Inflammatory macrophage treated with lipopolysaccharide for 4 hours (primary cell): ENCODE measurements around the gene CCDC158.
"Not testable (repeated sequence)": the region's sequence is repeated elsewhere in the genome, so short reads cannot be mapped to it uniquely, and the experiment has no call there.

Experiments
- DNase-seq: peaks from one replicate; pipeline ENCODE4 v3.0.0-alpha.2; 2020

CCDC158 gene

GRCh38 chr4:76420762-76421581 is at the start of gene CCDC158:
TSS of gene CCDC158 (minus strand) at chr4:76421141. CDS start at chr4:76403207, 17,934 bp downstream.
- DNase-seq = no peak

GRCh38 chr4:76470532-76470931 is 49.6 kb upstream of the CCDC158 start:
- DNase-seq = no peak

GRCh38 chr4:76470064-76470463 is 49.1 kb upstream of the CCDC158 start:
- no peak for DNase-seq

GRCh38 chr4:76463568-76463967 is 42.6 kb upstream of the CCDC158 start:
- DNase-seq = no peak

- DNase-seq = no peak
Observed at GRCh38 chr4:76459291-76459723, 38.4 kb upstream of the CCDC158 start.

- no peak for DNase-seq
Observed at GRCh38 chr4:76458825-76459224, 37.9 kb upstream of the CCDC158 start.

- DNase-seq = no peak
Observed at GRCh38 chr4:76458297-76458696, 37.4 kb upstream of the CCDC158 start.

- DNase-seq = no peak
Observed at GRCh38 chr4:76457885-76458284, 36.9 kb upstream of the CCDC158 start.

DNA sequence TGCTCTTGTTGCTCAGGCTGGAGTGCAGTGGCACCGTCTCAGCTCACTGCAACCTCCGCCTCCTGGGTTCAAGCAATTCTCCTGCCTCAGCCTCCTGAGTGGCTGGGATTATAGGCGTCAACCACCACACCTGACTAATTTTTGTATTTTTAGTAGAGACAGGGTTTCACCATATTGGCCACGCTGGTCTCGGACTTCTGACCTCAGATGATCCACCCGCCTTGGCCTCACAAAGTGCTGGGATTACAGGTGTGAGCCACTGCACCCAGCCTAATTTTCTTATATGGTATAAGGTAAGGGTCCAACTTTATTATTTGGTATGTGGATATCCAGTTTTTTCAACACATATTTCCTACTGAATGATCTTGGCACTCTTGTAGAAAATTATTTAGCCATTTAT is 33.1 kb upstream of the CCDC158 start:
- not testable (repeated sequence) for DNase-seq

- DNase-seq = no peak
Observed at GRCh38 chr4:76453232-76453631, 32.3 kb upstream of the CCDC158 start.

DNA sequence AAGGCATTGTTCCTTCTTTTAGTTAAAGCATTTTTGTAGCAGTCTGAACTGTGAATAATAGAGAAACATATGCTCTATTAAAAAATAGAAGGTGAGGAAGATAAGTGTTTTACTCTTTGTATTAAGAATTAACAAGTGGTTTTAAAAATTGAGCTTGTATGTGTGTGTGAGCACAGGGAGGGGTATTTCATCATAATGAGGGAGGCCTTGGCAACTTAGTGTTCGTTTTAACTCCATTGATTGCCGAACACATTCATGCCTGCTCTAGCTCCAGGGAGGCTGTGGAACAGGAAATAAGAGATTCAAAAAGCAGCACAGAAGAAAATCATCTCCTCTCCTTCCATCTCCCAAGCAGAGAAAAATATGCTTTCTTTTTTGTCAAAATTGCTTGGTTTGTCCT is 28.9 kb upstream of the CCDC158 start:
- DNase-seq = no peak

GRCh38 chr4:76449362-76449767 is 28.4 kb upstream of the CCDC158 start:
- no peak for DNase-seq

DNA sequence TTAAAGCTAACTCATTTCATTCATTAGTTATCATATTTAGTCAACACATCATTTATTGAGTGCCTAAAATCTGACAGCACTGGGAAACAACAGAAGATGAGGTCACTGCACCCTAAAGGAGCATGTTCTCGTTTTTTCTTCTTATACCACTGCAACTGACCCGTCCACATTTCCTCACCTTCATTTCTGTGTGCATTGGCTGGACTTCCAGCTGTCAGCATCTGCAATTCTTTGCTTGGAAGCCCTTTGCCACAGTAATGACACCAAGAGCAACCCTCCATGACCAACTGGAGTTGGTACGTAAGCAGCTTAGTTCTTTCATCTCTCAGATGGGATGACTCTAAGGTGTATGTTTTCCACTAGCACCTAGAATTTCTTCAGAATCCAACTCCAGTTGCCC is 27.3 kb upstream of the CCDC158 start:
- DNase-seq = no peak

- DNase-seq = no peak
Observed at GRCh38 chr4:76447393-76447851, 26.5 kb upstream of the CCDC158 start.

GRCh38 chr4:76445911-76446310 is 25.0 kb upstream of the CCDC158 start:
- DNase-seq = no peak

- DNase-seq = no peak
Observed at GRCh38 chr4:76443376-76443775, 22.4 kb upstream of the CCDC158 start.

- DNase-seq = no peak
Observed at GRCh38 chr4:76442807-76443206, 21.9 kb upstream of the CCDC158 start.

- DNase-seq = no peak
Observed at GRCh38 chr4:76441881-76442280, 20.9 kb upstream of the CCDC158 start.

DNA sequence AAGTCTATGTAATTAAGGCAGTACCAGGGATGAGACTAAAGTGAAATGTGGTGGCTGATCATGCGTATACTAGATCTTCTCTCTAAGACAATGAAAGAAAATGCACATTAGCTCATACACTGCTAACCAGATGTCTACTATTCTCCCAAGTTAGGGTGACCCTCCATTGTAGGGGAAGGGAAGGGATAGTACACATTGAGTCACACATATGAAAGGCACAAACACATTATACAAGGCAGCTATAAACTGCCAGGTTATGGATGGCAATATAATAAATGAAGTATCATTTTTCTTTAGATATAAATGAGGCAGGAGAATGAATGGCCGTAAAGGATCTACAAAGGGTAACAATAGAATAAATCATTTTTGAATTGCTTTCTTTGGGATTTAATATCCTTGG is 18.6 kb upstream of the CCDC158 start:
- no peak for DNase-seq

GRCh38 chr4:76435528-76436319 is 14.8 kb upstream of the CCDC158 start:
- no peak for DNase-seq

- no peak for DNase-seq
Observed at GRCh38 chr4:76434901-76435527, 14.1 kb upstream of the CCDC158 start, which contains the start of gene SHROOM3. TSS of gene SHROOM3 (plus strand) at chr4:76435229. CDS start at chr4:76436053, 824 bp downstream.

DNA sequence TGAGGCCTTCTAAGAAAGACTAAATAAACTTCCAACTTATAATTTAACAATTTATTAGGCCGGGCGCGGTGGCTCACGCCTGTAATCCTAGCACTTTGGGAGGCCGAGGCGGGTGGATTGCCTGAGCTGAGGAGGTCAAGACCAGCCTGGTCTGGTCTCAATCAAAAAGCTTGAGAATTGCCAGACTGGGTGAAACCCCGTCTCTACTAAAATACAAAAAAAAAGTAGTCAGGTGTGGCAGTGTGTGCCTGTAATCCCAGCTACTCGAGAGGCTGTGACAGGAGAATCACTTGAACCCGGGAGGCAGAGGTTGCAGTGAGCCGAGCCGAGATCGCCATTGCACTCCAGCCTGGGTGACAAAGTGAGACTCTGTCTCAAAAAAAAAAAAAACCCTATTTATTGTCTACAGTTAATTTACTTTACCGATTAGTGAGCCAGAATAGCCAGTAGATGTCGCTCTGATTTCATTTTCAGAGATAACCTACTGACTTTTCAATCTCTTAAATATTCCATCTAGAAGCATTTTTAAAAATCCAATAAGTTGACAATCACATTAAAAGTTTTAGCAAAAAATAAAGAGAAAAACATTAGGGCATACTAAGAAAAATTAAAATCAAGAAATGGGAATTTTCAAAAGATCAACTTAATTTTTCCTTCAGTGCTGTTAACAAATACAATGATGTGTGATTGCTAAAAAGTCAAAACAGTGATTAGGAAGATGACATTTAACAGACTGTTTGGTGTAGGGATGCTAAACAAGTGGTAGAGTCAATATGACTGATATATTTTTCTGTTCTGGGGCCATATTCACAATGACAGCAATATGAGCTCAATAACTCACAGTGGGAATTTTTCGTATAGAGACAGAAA is 9.8 kb upstream of the CCDC158 start:
- DNase-seq = peak; percentile 54
